HUES6 (cell line): Measurements from ENCODE around the gene IL11.
"Not testable (repeated sequence)": the region's sequence is repeated elsewhere in the genome, so short reads cannot be mapped to it uniquely, and the experiment has no call there.

Experiments used
- H3K27ac ChIP-seq: 2 replicates; pipeline ENCODE4 v1.7.0; 2013; ENCODE audit warnings: low read depth, mild to moderate bottlenecking, low read length, inconsistent platforms
- H3K27me3 ChIP-seq: 2 replicates; pipeline ENCODE4 v1.6.1; 2013; ENCODE audit warnings: low read length; ENCODE audit not compliant: control insufficient read depth, insufficient read depth
- H3K36me3 ChIP-seq: 2 replicates; pipeline ENCODE4 v1.6.1; 2013; ENCODE audit warnings: low read length; ENCODE audit not compliant: control insufficient read depth, insufficient read depth
- H3K4me1 ChIP-seq: 2 replicates; pipeline ENCODE4 v1.6.1; 2013; ENCODE audit warnings: low read length; ENCODE audit not compliant: control insufficient read depth, insufficient read depth
- H3K4me3 ChIP-seq: 2 replicates; pipeline ENCODE4 v1.5.1; 2013; ENCODE audit warnings: low read depth, low read length
- H3K9ac ChIP-seq: one replicate; pipeline ENCODE4 v1.6.1; 2013; ENCODE audit warnings: mild to moderate bottlenecking, low read length
- H3K9me3 ChIP-seq: 2 replicates; pipeline ENCODE4 v1.6.1; 2013; ENCODE audit warnings: low read depth, low read length; ENCODE audit not compliant: control insufficient read depth, insufficient read depth

The IL11 gene

DNA sequence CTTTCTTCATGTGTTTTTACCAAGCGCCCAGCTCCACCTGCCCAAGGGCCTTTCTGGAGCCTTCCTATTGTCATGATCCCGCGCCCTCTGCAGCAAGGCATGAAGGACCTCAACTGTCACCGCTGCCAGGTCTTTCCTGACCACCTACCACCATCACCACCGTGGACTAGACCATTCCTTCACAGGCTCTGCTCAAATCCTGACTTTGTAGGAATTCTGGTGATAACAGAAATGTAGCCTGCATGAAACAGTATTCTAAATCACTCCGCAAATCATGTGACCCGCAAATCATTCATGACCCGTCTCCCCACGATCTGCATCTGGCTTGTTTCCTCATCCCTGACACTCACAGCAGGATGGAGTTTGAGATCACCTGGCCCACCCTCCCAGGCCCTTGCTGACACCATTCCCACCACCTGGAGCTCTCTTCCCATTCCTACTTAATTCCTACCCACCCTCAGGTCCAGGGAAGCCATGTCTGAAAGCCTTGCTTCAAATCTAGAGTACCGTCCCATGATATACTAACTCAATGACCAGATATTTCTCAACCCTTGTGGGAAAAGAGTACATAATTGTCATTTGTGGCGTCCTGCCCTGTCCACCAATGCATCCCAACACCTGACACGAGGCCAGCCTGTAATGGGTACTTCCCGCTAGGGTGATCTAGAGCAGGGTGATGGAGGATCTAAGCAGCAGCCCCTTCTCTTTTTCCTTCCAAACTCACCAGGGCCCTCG lies 36.0 kb upstream of the IL11 start:
- peak overlapping the region; percentile 79 for H3K4me3 ChIP-seq
- peak overlapping the region; percentile 87 for H3K9ac ChIP-seq
- no peaks in the 10 kb centered on the region for H3K27me3 ChIP-seq
- peaks cover 22% of the 10 kb centered on the region for H3K4me1 ChIP-seq
- no peak overlapping the region for H3K27ac ChIP-seq
- H3K36me3 ChIP-seq = peaks cover 49% of the 10 kb centered on the region
- H3K9me3 ChIP-seq = peaks cover 4% of the 10 kb centered on the region; the same call in 1 of the 2 replicates

GRCh38 chr19:55405638-55406037 lies 35.4 kb upstream of the IL11 start:
- peak overlapping the region; percentile 79 for H3K4me3 ChIP-seq
- H3K27ac ChIP-seq = no peak overlapping the region

GRCh38 chr19:55402509-55402908 lies 32.2 kb upstream of the IL11 start:
- H3K27ac ChIP-seq = no peak overlapping the region
- H3K4me3 ChIP-seq = no peak overlapping the region
- H3K36me3 ChIP-seq = peaks cover 58% of the 10 kb centered on the region
- H3K9ac ChIP-seq = no peak overlapping the region
- peaks cover 16% of the 10 kb centered on the region for H3K4me1 ChIP-seq
- no peaks in the 10 kb centered on the region for H3K27me3 ChIP-seq
- H3K9me3 ChIP-seq = no peaks in the 10 kb centered on the region

More at GRCh38 chr19:55405638-55406037, 35.4 kb upstream of the IL11 start:
- peaks cover 54% of the 10 kb centered on the region for H3K36me3 ChIP-seq
- peak overlapping the region; percentile 87 for H3K9ac ChIP-seq
- peaks cover 22% of the 10 kb centered on the region for H3K4me1 ChIP-seq
- no peaks in the 10 kb centered on the region for H3K27me3 ChIP-seq
- H3K9me3 ChIP-seq = peaks cover 4% of the 10 kb centered on the region; the same call in 1 of the 2 replicates

- H3K9me3 ChIP-seq, H3K27ac ChIP-seq, H3K27me3 ChIP-seq, H3K4me3 ChIP-seq, H3K9ac ChIP-seq: not testable (repeated sequence)
- Histone ChIP-seq H3K4me1 (peaks cover 11% of the 10 kb centered on the region), H3K36me3 (peaks cover 53% of the 10 kb centered on the region)
Observed at GRCh38 chr19:55401390-55401789, 31.1 kb upstream of the IL11 start.

DNA sequence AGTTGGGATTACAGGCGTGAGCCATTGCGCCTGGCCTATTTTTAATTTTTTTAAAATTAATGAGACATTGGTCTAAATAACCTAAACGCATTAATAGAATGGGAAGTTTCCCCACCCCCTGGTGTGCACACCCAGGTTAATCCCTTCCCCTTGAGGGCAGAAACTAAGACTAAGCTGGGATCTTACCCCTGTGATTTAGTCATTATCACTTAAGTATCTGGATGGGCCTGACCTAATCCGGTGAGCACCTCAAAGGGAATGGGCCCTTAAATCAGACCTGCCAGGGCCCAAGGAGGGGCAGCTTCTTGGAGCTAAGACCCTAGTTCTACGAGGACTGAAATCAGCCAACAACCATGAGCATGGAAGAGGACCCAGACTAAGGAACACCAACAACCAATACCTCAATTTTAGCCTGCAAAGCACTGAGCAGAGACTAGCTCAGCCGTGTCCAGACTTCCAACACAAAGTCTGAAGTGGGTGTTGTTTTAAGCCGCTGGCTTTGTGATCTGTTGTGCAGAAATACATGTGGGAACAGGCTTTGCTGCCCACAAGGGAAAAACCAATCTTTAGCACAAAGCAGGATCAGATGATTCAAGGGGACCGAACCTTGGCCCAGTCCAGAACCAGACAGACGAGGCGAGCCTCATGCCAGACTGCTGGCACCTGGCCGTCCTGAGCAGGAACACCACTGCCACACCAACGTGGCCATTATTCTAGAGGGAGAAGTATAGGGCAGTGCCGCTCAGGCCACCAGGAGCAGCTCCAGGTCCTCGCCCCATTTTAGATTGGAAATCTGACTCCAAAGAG lies 30.2 kb upstream of the IL11 start:
- Histone ChIP-seq H3K9ac (no peak overlapping the region), H3K27ac (no peak overlapping the region), H3K36me3 (peaks cover 44% of the 10 kb centered on the region), H3K9me3 (no peaks in the 10 kb centered on the region), H3K4me1 (peaks cover 1% of the 10 kb centered on the region; the same call in 1 of the 2 replicates), H3K4me3 (no peak overlapping the region), H3K27me3 (no peaks in the 10 kb centered on the region)

DNA sequence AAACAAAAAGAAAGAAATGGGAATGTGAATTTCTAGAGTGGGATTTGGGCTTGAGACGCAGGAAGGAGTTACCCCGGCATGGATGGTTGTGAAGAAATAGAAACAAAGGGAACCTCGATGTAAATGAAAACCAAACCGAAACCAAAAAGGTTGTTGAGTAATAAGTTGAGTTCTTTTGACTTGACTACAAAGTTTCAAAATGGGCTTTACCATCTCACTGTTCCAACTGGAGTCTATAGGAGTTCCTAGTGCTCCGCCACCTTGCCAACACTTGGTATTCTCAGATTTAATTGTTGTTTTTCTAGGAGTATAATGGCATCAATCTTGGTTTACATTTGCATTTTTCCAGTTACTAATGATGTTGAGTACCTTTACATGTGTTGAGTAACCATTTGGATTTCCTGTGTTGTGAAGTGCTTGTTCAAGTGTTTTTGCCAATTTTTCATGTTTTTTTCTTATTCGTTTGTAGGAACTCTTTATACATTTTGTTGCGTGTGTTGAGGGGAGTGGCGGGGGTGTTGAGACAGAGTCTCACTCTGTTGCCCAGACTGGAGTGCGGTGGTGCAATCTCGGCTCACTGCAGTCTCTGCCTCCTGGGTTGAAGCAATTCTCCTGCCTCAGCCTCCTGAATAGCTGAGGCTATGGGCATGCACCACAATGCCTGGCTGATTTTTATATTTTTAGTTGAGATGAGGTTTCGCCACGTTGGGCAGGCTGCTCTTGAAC lies 28.1 kb upstream of the IL11 start:
- H3K27me3 ChIP-seq = no peaks in the 10 kb centered on the region
- 0 out of 2 replicates have a peak, but pooled peaks cover under 1% of the 10 kb centered on the region for H3K4me1 ChIP-seq
- H3K27ac ChIP-seq = no peak overlapping the region
- no peak overlapping the region for H3K4me3 ChIP-seq
- H3K9ac ChIP-seq = no peak overlapping the region
- H3K36me3 ChIP-seq = peaks cover 28% of the 10 kb centered on the region
- no peaks in the 10 kb centered on the region for H3K9me3 ChIP-seq

- Histone ChIP-seq H3K9me3 (no peaks in the 10 kb centered on the region), H3K4me3 (no peak overlapping the region), H3K9ac (peak overlapping the region; percentile 10), H3K27me3 (no peaks in the 10 kb centered on the region), H3K4me1 (peaks cover 45% of the 10 kb centered on the region; the same call in 1 of the 2 replicates), H3K27ac (no peak overlapping the region), H3K36me3 (peaks cover 22% of the 10 kb centered on the region)
Observed at GRCh38 chr19:55392820-55393761, 22.8 kb upstream of the IL11 start.

DNA sequence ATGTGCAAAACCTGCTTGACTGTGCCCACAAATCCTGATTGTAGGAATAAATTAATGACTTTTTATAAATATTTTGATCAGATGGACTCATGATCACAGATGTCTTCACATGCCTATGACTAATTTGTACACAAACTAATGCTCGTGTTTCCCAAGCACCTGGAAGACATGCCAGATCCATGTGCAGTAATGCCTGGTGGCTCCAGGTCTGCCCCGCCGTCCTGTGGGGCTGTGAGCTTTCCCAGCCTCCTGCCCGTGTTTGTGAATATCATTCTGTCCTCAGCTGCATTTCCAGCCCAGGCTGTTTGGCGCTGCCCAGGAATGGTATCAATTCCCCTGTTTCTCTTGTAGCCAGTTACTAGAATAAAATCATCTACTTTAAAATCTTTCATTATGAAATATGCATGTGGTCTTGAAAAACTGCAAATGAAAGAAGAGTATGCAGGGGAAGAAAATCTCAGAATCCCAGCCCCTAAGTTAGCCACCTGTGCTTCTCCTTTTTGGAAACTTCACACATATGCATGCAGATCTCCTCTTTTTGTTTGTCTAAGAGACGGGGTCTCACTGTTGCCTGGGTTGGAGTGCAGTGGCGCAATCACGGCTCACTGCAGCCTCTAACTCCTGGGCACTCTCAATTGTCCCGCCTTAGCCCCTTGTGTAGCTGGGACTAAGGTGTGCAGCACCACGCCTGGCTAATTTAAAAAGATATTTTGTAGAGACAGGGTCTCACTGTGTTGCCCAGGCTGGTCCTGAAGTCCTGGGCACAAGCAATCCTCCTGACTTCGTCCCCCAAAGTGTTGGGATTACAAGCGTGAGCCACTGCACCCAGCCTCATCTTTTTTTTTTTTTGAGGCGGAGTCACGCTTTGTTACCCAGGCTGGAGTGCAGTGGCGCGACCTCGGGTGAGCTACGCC lies 21.7 kb upstream of the IL11 start:
- H3K36me3 ChIP-seq = peaks cover 33% of the 10 kb centered on the region
- peaks cover 56% of the 10 kb centered on the region for H3K4me1 ChIP-seq
- no peak overlapping the region for H3K27ac ChIP-seq
- H3K4me3 ChIP-seq = peak overlapping the region; percentile 16; the same call in 1 of the 2 replicates
- no peak overlapping the region for H3K9ac ChIP-seq
- no peaks in the 10 kb centered on the region for H3K9me3 ChIP-seq
- no peaks in the 10 kb centered on the region for H3K27me3 ChIP-seq

GRCh38 chr19:55391191-55391670 lies 21.0 kb upstream of the IL11 start:
- Histone ChIP-seq H3K27ac (no peak overlapping the region), H3K9ac (no peak overlapping the region), H3K27me3 (no peaks in the 10 kb centered on the region), H3K36me3 (peaks cover 40% of the 10 kb centered on the region), H3K4me3 (no peak overlapping the region), H3K9me3 (no peaks in the 10 kb centered on the region), H3K4me1 (peaks cover 59% of the 10 kb centered on the region)
